Measurements from ENCODE around the gene CFDP1.

- TF ChIP-seq CTCF (IDR thresholded peaks at IDR 0.05; ENCODE audit: low read length): no peak
- TF ChIP-seq EZH2 (IDR thresholded peaks at IDR 0.05; ENCODE audit: borderline replicate concordance, low read length): no peak
Measured at GRCh38 chr16:75310541-75310940, 122.8 kb downstream of the CFDP1 start.

All from OCI-LY1 (cell line).